A549 (cell line): Measurements from ENCODE around the gene KRT15.

ENCODE experiments used
- CEBPB ChIP-seq, 2 experiments: fragments of >200 bp in 1 of 2; sonication (Bioruptor Twin) in 1 of 2; formaldehyde crosslinking in 1 of 2; IDR thresholded peaks; 2 replicates each; pipeline ENCODE4 v1.6.1; 2012 to 2016
- EP300 ChIP-seq, 2 experiments: fragments of >200 bp; sonication (Bioruptor Twin); formaldehyde crosslinking; IDR thresholded peaks; 2 replicates in 1 of 2; 3 replicates in 1 of 2; pipeline ENCODE4 v1.6.1; 2016 to 2017
- ESRRA ChIP-seq: fragments of 150-350 bp; IDR thresholded peaks from 2 replicates; pipeline ENCODE4 v1.6.1; 2014; ENCODE audit warnings: mild to moderate bottlenecking, low read length, borderline replicate concordance
- RAD21 ChIP-seq, 2 experiments: fragments of >200 bp in 1 of 2; sonication (Bioruptor Twin) in 1 of 2; formaldehyde crosslinking in 1 of 2; IDR thresholded peaks in 1 of 2; conservative IDR thresholded peaks in 1 of 2; 2 replicates in 1 of 2; 3 replicates in 1 of 2; pipeline ENCODE4 v1.6.1; 2012 to 2018; ENCODE audit warnings: inconsistent platforms in 1 of 2
- TF ChIP-seq, protein P1 (sequence below): fragments of >200 bp; sonication (Bioruptor Twin); formaldehyde crosslinking; IDR thresholded peaks from 3 replicates; pipeline ENCODE4 v1.5.1; 2016

DNA sequence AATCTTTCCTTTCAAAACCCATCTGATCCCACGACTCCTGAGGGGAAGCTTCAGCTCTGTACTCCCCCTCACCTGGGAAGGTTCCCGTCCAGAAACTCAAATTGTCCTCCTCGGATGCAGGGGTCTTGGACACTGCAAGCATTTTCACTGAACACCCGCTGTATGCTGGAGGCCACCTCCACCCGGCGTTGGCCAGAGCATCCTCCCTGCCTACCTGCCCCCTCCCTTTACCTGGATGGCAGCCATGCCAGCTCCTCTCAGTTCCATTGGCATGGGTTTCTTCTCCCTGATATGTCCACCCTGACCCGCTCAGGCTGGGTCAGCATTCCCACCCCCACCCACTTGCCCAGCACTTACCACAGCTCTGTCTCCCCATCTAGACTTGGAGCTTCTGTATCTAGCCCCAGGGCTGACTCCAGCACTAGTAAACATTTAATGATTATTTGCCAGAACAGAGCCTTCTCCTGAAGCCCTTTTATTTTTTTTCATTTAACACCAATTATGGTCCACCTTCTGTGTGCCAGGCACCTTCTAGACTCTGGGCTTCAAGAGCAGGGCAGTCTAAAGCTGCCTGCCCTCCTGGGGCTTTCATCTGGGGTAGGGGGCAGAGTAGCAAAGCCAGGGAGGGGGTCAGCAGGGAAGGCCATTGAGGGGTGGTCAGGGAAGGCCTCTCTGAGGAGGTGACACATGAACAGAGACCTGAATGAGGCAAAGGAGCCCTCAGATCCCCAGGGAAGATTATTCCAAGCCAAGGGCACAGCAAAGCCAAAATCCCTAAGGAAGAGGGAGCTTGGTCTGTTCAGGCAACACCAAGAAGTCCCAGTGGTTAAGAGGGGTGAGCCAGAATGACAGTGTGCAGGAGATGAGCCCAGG is 18.3 kb upstream of the KRT15 start:
- TF ChIP-seq RAD21 (conservative IDR thresholded peaks at IDR 0.05 in 1 of 2, IDR thresholded peaks at IDR 0.05 in 1 of 2), result no peak
- TF ChIP-seq, protein P1, sequence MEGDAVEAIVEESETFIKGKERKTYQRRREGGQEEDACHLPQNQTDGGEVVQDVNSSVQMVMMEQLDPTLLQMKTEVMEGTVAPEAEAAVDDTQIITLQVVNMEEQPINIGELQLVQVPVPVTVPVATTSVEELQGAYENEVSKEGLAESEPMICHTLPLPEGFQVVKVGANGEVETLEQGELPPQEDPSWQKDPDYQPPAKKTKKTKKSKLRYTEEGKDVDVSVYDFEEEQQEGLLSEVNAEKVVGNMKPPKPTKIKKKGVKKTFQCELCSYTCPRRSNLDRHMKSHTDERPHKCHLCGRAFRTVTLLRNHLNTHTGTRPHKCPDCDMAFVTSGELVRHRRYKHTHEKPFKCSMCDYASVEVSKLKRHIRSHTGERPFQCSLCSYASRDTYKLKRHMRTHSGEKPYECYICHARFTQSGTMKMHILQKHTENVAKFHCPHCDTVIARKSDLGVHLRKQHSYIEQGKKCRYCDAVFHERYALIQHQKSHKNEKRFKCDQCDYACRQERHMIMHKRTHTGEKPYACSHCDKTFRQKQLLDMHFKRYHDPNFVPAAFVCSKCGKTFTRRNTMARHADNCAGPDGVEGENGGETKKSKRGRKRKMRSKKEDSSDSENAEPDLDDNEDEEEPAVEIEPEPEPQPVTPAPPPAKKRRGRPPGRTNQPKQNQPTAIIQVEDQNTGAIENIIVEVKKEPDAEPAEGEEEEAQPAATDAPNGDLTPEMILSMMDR, result no peak
- TF ChIP-seq CEBPB (IDR thresholded peaks at IDR 0.05), result no peak
- TF ChIP-seq EP300 (IDR thresholded peaks at IDR 0.05), result no peak
- no peak for TF ChIP-seq ESRRA
